ENCODE data around the gene CYSRT1.

CYSRT1 gene

GRCh38 chr9:137240841-137241489, 16.0 kb downstream of the CYSRT1 start, which contains the start of gene TUBB4B (continued):
- TF ChIP-seq EGR2 (tag by site-specific recombination; IDR thresholded peaks at IDR 0.05; ENCODE audit: low read depth) (peak; percentile 70), ZNF76 (tag by site-specific recombination; IDR thresholded peaks at IDR 0.05; ENCODE audit: borderline replicate concordance, low read depth) (peak; percentile 34; the same call in 1 of the 2 replicates), ZFP69B (tag by site-specific recombination; IDR thresholded peaks at IDR 0.05) (no peak), SALL2 (tag by site-specific recombination; IDR thresholded peaks at IDR 0.05; ENCODE audit: borderline replicate concordance) (peak; percentile 65; the same call in 1 of the 2 replicates), ZXDB (tag by site-specific recombination; IDR thresholded peaks at IDR 0.05) (peak; percentile 15), ZSCAN18 (tag by site-specific recombination; IDR thresholded peaks at IDR 0.05) (0 out of 2 replicates have a peak, but pooled peaks have one; percentile 23), SP3 (tag by site-specific recombination; IDR thresholded peaks at IDR 0.05) (peak; percentile 82; the same call in 1 of the 2 replicates), HOXC10 (CRISPR knock-in tag; IDR thresholded peaks at IDR 0.05) (no peak), ZNF654 (tag by site-specific recombination; IDR thresholded peaks at IDR 0.05; ENCODE audit: low read depth) (no peak), ZNF132 (tag by site-specific recombination; IDR thresholded peaks at IDR 0.05; ENCODE audit: borderline replicate concordance) (no peak), ZFHX2 (tag by site-specific recombination; conservative IDR thresholded peaks at IDR 0.05) (peak; percentile 92), KLF16 (tag by site-specific recombination; IDR thresholded peaks at IDR 0.05) (peak; percentile 89), ZBTB26 (tag by site-specific recombination; optimal IDR thresholded peaks at IDR 0.05) (peak; percentile 23), ZBTB21 (tag by site-specific recombination; IDR thresholded peaks at IDR 0.05) (no peak), ZNF660 (tag by site-specific recombination; IDR thresholded peaks at IDR 0.05) (peak; percentile 68; the same call in 1 of the 2 replicates), SP2 (tag by site-specific recombination; IDR thresholded peaks at IDR 0.05) (peak; percentile 99), ZBTB10 (tag by site-specific recombination; IDR thresholded peaks at IDR 0.05) (no peak), ZNF600 (tag by site-specific recombination; IDR thresholded peaks at IDR 0.05) (0 out of 2 replicates have a peak, but pooled peaks have one; percentile 8), ZNF341 (tag by site-specific recombination; IDR thresholded peaks at IDR 0.05; ENCODE audit: low read depth) (peak; percentile 37; the same call in 1 of the 2 replicates), ZNF792 (tag by site-specific recombination; IDR thresholded peaks at IDR 0.05) (no peak), ZNF248 (tag by site-specific recombination; IDR thresholded peaks at IDR 0.05) (no peak), ZNF501 (tag by site-specific recombination; IDR thresholded peaks at IDR 0.05) (0 out of 2 replicates have a peak, but pooled peaks have one; percentile 15)
